ENCODE measurements around the gene HEATR5B.

HEATR5B gene

DNA sequence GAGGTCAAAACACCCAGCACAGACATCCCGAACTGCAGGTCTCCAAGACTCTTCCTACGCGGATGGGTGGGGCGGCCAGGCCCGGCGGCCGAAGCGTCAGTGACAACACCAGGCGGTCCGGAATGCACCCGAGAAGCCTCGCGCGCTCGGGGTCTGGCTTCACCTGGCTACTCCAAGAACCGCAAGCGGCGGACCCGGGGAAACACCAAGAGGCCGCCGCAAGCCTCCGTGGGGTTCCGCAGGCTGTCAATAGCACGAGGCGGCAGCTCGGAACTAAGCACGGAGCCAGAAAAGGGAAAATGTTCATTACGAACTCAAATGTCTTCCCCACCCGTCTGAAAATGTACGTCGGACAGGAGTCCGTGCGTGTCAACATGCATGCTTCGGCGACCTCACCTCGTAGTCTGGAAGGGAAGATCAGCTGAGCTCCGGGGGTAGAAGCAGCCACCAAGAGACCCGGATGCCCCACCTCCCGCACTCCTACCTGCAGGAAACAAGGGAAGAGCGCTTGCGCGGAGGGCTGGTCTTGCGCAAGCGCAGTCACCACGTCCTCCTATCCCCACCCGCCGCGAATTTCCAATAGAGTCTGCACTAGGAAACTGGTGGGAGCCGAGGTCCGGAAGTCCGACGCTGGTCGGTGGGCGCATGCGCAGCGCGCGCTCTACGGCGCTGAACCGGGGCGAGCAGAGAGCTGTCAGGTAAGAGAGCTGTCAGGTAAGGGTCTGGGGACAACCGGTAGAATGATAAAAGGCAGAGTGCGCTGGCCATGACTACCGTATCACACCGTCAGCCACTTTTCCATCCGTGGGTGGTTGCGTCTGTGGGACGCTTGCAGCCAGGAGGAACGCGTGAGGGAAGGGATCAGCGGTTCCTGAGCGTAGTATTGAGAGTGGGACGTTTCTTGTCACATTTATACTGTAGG, at the start of gene HEATR5B, which contains the start of gene GPATCH11:
Gene HEATR5B (minus strand): TSS at position 500 of the 922 bp plus-strand sequence. CDS start 958 bp downstream, outside the sequence.
Gene GPATCH11 (plus strand): TSS at position 646 of the 922 bp plus-strand sequence. CDS start 3,864 bp downstream, outside the sequence.
- DNase-seq (ENCODE audit: low read depth in 2 of 2) = peak; percentile 90 to 91

DNA sequence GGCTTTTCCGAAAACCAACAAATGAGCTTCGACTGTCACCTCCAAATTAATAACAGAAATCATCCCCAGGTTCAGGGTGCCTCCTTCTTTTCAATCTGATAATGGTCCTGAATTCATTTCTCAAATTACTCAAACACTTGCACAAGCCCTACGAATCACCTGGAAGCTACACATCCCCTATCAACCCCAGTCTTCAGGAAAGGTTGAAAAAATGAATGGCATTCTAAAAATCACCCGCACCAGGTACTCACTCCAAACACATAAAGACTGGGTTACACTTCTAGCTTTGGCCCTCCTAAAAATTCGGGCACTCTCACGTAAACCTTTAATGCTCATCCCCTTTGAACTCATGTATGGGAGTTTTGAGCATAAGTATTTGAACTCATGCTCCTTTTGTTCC, 48.7 kb upstream of the HEATR5B start:
- DNase-seq (ENCODE audit: low read depth in 2 of 2) = no peak

DNA sequence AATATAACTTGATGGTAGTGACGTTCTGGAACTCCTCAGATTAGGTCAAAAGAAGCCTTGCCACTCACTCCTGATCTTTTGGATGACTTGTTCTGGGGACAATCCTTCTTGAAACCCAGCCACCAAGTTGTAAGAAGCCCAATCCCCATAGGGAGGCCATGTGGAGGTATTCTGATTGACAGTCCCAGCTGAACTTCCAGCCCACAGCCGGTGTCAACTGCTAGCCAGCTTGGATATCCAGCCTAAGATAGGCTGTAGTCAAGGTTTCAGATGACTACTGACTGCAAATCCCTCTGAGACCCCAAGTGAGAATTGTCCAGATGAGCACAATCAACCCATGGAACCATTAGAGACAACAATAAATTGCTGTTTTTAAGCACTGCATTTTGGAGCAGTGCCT, 41.2 kb upstream of the HEATR5B start:
- no peak for DNase-seq (ENCODE audit: low read depth in 2 of 2)

DNA sequence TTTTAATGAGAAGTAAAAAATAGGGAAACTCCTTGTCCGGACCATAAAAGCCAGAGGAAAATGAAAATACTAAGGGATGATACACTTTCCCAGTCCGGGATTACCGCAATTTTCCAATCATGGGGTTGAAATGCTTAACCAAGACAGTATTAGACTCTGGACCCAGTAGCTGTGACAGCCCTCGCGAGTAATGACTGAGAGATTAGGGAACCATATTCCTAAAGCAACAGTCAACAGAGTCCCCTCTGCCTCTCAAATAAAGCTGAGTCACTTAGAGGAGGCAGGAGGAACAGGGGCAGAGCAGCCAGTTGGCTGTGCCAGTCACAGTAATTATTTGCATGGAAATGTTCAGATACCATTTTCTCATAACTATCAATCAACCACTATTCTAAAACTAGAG, 35.0 kb upstream of the HEATR5B start:
- no peak for DNase-seq (ENCODE audit: low read depth in 2 of 2)

DNA sequence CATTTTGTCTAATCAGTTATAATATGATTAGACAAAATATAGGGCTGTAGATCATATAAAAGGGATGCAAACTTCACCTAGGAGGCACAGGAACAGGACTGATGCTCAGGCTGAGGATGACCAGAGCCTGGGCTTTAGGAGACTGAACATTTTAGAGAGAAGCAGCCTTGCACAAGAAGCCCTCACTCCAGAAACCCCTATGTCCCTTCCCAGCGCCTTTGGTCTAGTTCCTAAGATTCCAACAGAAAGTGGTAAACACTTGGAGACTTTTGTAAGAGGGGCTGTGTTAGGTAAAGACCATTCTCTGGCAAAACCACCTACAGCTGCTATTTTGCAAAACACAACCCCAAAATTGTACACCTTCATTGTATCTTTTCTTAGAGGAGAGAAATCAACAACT, 33.4 kb upstream of the HEATR5B start:
- no peak for DNase-seq (ENCODE audit: low read depth in 2 of 2)

DNA sequence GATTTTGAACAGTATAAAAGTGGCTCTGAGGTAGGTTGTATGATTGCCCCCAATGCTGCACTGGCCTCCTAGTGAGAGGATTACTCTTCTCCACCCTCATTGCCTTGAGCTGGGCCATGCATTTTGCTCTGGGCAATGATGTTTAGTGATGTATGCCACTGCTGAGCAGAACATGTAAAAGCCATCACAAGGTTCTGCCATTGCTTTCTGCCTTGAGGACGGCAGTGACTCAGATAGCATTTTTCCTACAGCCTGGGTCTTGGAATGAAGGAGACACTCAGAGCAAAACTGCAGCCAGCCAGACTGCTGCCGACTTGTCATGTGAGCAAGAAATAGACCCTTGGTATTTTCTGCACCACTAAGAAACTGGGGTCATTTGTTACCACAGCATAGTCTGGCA, 27.8 kb upstream of the HEATR5B start:
- no peak for DNase-seq (ENCODE audit: low read depth in 2 of 2)

DNA sequence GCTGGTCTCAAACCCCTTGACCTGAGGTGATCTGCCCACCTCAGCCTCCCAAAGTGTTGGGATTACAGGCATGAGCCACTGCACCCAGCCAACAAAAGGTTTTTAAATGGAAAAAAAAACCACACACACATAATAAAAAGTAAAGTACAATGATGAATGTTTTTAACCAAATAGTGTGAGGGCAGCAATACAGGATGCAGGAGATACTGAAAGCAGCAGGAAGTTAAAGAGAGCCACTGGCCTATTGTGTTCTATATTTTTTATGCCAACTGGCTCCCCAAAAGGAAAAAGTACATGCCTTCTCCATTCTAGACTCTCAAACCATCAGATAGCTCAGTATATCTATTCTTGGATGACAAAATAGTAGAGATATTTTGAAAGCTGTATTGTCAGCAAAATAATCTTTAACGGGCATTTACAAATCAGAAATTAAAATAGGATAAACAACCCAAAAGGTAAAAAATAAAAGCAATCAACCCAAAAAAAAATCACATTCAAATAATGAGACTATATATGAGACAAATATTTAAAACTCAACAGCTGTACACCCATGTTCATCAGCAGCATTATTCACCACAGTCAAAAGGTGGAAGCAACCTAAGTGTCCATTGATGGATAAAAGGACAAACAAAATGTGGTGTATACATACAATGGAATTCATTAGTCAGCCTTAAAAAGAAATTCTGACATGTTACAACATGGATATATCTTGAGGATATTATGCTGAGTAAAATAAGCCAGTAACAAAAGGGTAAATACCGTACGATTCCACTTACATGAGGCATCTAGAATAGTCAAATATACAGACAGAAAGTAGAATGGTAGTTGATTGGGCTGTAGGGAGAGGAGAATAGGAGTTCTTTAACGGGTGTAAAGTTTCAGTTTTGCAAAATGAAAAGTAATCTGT, 26.4 kb upstream of the HEATR5B start:
- DNase-seq (ENCODE audit: low read depth in 2 of 2) = no peak

DNA sequence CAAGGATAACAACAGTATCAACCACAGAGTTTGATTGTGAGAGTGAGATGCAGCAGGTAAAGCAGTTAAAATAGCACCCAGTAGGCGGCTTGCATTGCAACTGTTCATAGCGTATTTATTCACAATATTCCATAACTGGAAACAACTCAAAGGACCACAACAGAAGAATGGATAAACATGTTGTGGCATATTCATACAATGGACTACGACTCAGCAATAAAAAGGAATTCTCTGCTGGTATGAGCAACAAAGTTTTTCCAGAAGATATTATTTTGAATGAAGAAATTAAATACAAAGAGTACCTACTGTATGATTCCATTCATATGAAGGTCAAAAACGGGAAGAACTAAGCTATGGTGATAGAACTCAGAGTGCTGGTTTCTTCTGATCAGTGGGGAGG, 25.4 kb upstream of the HEATR5B start:
- DNase-seq (ENCODE audit: low read depth in 2 of 2) = no peak

DNA sequence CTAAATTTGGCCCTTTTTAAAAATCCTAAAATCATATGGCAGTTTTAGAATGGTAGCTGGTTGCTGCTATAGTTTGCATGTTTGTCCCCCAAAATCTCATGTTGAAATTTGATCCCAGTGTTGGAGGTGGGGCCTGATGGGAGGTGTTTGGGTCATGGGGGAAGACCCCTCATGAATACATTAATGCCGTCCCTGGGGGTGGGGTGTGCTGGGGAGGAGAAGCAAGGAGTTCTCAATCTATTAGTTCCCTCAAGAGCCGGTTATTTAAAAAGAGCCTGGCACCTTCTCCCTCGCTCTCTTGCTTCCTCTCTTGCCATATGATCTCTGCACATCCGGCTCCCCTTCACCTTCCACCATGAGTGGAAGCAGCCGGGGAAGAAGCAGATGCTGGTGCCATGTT, 21.0 kb upstream of the HEATR5B start:
- DNase-seq (ENCODE audit: low read depth in 2 of 2) = no peak

DNA sequence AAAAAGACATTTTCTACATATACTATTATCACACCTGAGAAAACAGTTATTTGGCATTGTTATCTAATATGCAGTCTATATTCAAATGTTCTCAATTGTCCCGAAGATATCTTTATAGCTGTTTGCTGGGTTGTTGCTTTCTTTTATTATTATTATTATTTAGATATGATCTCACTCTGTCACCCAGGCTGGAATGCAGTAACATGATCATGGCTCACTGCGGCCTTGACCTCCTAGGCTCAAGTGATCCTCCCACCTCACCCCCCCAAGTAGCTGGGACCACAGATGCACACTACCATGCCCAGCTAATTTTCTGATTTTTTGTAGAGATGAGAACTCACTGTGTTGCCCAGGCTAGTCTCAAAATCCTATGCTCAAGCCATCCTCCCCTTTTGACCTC, 20.0 kb upstream of the HEATR5B start:
- DNase-seq (ENCODE audit: low read depth in 2 of 2) = no peak

DNA sequence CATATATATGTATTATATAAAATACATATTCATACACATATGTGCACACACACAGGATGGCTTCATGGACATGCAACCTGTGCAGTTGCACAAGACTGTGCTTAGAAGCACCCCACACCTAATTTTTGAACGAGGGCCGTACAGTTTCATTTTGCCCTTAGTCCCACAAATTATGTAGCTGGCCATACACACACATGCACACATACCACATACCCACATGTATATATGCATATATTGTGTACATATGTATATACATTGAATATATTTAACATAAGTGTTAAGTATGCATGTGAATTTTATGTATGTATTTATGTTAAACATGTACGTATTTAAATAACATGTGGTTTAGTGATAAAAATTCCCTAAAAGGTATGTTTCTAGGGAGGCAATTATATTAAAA, 18.4 kb upstream of the HEATR5B start:
- DNase-seq (ENCODE audit: low read depth in 2 of 2) = no peak

DNA sequence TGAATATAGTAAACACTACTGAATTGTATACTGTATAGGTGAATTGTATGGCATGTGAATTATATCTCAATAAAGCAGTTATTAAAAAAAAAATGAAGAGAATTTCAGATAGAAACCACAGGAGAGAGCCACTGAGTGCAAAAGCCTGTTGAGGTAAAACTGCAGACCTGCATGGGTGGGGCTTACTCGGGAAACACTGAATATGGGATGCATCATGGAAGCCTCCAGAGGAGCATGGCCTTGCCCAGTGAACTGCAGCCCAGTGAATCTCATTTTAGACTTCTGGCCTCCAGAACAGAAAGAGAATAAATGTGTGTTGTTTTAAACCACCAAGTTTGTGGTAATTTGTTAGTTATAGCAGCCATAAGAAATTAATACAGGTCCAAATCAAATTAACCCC, 15.9 kb upstream of the HEATR5B start:
- DNase-seq (ENCODE audit: low read depth in 2 of 2) = no peak

DNA sequence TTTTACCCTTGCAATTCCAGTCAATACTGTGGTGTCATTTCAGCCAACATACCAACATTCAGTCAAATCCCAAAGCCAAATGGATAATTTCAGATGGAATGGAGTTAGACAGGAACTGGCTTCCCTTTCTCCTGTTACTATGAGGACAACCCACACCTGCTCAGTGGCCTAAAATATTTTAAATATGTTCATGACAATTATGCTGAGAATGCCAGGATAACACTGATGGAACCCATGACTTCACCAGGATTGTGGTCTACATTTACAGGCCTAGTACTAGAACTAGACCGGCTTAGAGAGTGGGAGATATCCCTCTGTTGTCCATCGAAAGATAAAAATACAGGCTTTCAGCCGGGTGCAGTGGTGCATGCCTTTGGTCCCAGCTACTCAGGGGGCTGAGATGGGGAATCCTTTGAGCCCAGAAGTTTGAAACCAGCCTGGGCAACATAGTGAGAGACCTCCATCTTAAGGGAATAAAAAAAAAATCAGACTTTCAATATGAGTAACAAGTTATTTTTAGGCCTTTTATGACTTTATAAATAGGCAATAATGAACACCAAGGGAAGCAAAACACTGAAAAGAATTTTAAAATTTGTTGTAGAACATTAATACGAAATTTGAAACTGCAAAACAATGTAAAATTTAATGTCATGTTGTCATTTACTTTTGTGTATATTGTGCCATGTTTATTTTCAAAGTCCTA, 14.4 kb upstream of the HEATR5B start:
- no peak for DNase-seq (ENCODE audit: low read depth in 2 of 2)

DNA sequence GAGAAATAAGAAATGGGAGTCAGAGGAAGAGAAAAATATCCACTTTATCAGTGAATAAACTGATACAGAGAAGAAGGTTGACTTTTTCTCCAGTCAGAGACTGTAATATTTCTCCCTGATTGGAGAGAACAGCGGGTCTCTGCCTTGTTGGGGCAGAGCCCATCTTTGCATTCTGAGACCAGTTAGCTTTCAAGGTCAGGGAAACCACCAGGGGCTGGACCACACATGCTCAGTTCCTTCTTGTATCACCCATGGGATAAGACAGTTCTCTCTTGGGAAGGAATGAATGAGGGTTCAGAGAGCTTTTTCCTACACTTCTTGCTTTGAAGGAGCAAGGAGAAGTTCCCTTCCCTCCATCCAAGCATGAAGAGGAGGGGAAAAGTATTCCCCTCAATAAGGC, 12.4 kb upstream of the HEATR5B start:
- no peak for DNase-seq (ENCODE audit: low read depth in 2 of 2)

DNA sequence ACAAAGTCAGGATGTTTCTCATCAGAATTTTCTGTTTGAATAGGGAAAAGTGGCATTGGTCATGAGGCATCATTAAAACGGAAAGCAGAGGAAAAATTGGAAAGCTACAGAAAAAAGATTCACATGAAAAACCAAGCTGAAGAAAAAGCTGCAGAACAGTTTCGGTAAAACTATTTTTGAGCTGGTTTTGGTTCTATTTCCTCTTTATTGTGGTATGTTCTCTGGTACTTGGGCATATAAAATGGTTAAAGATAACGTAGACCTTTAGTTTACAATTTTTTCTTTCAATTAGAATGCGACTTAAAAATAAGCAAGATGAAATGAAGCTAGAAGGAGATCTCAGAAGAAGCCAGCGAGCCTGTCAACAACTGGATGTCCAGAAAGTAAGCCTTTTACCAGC, 7.7 kb upstream of the HEATR5B start:
- no peak for DNase-seq (ENCODE audit: low read depth in 2 of 2)

DNA sequence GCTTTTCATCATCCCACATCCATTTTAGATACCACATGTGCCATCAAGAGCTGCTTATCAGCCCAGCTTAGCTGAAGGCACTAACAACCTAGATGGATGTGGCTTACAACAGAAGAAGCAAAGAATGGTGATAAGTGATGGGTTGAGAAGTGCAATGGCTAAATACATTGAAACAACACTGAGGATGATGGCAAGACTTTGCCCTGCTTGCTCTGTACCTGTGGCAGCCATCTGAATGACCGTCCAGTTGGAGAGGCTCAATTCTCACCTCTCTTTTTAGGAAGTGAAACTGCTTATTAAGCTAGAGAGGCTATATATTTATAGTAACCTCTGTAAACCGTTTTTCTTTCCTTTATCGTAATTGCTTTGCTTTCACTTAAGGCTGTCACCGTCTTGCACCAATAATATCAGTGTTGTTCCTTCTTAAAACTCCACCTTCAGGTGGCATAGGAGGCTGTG, 5.9 kb upstream of the HEATR5B start:
- no peak for DNase-seq (ENCODE audit: low read depth in 2 of 2)

DNA sequence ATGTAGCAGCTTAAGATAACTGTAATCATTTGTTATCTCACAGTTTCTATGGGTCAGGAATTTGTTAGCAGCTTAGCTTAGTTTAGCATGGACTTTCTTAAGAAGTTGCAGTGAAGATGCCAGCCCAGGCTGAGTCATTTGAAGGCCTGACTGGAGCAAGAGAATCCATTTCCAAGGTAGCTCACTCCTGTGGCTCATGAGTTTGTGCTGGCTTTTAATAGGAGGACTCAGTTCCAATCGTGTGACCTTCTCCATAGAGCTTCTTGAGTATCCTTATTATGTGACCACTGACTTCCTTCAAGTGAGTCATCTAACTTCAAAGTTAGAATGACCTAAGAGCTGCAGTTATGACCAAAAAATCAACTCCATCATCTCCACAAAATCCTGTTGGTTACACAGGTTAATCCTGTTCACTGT, 1.6 kb upstream of the HEATR5B start:
- no peak for DNase-seq (ENCODE audit: low read depth in 2 of 2)

DNA sequence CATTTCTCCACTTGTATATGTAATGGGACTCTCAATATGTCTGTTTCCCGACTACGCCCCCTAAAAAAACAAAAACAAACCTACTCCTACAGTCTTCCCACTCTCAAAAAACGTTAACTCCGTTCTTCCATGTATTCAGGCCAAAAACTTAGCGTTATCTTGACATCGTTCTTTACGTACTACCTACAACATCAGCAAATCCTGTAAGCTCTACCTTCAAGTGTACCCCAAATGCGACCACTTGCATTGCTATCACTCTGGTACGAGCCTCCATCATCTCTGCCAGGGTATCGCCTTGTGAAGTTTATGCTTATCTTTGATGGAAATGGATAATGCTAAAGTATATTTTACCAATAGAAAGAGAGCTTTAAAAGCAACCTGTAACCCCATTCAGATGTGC, 625 bp upstream of the HEATR5B start:
- no peak for DNase-seq (ENCODE audit: low read depth in 2 of 2)

DNA sequence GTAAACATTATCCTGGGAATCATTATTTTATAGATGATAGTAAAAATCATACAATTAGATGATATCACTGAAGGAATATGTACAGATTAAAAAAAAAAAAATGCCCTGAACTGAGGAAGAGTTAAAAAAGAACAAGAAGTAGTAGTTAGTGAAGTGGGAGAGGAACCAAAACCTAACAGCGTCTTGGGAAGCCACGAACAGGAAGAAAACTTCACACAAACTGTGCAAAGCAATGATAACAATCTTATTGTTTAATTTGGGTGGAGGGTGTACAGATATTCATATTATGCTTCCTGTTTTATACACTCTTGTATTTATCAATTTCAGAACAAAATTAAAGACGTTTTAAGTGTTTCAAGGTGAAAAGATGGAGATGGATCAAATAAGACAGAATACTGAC, 3.5 kb downstream of the HEATR5B start:
- DNase-seq (ENCODE audit: low read depth in 2 of 2) = no peak

DNA sequence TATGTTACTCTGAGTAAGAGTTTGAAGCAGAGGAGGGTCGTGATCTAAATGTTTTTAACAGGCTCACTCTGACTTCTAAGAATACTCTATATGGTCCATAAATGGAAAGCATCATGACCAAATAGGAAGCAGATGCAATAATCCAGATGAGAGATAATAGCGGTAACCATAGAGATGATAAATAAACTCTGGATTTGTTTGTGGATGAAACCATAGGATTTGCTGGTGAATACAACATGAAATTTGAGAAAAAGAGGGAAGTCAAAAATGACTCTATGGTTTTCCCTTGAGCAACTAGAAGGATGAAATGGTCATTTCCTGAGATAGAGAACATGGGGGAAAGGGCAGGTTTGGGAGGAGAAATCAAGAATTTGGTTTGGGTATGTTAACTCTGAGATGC, 3.9 kb downstream of the HEATR5B start:
- DNase-seq (ENCODE audit: low read depth in 2 of 2) = no peak

DNA sequence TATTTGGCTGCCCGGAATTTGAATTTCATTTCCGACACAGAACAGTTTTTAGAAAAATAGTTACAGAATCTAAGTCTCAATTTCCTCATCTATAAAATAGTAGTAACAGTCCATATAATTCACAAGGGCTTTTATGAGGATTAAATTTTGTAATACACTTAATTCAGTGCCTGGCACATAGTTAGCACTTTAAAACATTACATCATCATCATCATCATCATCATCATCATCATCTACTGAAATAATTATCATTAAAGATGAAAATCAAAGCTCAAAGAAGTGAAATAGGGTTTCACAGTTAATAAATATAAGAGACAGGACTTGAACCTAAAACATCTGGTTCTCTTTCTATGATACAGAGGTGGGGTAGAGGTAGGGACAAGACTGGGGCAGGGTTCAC, 13.2 kb downstream of the HEATR5B start:
- DNase-seq (ENCODE audit: low read depth in 2 of 2) = no peak

DNA sequence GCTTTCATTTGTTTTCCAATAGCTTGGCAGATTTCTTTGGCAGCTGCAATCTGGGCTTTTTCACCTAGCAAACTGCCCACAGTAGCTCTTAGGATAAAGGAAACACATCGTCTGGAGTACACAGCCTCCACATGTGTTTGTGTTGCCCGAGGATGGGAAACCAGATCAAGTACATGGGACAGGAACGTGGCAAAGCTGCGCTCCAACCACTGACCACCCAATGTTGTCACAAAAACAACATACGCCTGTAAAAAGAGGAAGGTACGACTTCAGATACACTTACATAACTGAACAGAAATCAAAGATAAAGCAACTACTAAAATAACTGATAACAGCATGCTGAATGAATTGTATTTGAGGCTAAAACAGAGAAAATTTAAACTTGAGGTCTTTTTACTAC, 15.5 kb downstream of the HEATR5B start:
- DNase-seq (ENCODE audit: low read depth in 2 of 2) = no peak
